NCI-H1694 treated with DMSO at 0.1 percent for 48 hours (cell line): ENCODE data around the gene IFI27.
"Not testable (repeated sequence)": the region's sequence is repeated elsewhere in the genome, so short reads cannot be mapped to it uniquely, and the experiment has no call there.

Experiments used
- DNase-seq: peaks from one replicate; lab custom pipeline; 2025; lab: John Stamatoyannopoulos, UW

IFI27 gene

GRCh38 chr14:94156143-94156542, 45.6 kb downstream of the IFI27 start:
- DNase-seq: not testable (repeated sequence)

- DNase-seq: no peak
These were observed 46.7 kb downstream of the IFI27 start for GRCh38 chr14:94157197-94157596.

GRCh38 chr14:94158239-94158883, 47.8 kb downstream of the IFI27 start:
- DNase-seq: no peak

GRCh38 chr14:94161058-94161457, 50.5 kb downstream of the IFI27 start:
- DNase-seq: no peak

DNA sequence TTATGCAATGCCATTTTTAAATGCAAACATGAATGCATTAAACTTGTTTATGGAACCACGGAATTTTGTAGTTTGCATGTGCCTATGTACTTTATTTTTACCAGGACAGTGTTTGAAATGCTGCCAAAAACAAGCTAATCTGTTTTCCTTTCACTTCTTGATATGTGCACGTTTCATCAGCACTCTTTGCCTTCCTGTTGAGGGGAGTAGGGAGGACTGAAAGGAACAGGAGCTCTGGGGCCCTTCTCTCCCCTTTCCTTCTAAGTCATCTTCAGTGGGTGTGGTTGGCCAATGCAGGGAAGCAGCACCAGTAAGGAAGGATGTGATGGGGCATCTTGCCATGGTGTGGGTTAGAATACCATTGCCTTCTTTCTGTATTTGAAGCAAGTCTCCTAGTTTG, 51.4 kb downstream of the IFI27 start:
- DNase-seq: no peak

DNA sequence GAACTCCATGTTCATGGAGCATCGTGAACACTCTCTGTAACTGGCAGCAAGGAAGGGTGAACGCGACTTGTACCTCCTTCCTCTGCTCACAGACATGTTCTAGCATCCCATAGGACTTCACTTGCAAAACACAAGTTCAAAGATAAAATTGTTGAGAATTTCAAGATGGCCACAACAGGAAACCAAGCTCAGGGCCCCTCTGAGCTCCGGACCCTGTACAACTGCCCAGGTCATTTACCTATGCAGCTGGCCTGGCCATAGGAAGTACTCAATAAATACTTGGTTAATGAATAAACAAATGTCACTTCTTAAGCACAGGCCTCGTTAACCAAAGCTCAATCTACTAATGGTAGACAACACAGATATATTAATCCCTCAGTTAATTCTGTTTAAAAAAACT, 51.9 kb downstream of the IFI27 start:
- no peak for DNase-seq

GRCh38 chr14:94163796-94164195, 53.3 kb downstream of the IFI27 start:
- DNase-seq: no peak

- DNase-seq: peak; percentile 86
These were observed 54.3 kb downstream of the IFI27 start for GRCh38 chr14:94164685-94165431.

GRCh38 chr14:94165744-94166143, 55.2 kb downstream of the IFI27 start:
- DNase-seq: no peak
